SK-N-SH (cell line): ENCODE data around the gene TLL2. TPM values are rescaled to one million over a fixed set of nuclear protein-coding genes. Genes with fewer than 3 reads are reported as not detected.

ENCODE experiments used
- CTCF ChIA-PET: fragments of 300-600, 350-600 bp; formaldehyde crosslinking; extraction: SDS; loops from one replicate; lab custom pipeline; 2021; lab: Yijun Ruan, JAX
- POLR2A ChIA-PET: fragments of 350-600 bp; sonication (Branson Sonifier 250); formaldehyde crosslinking; extraction: SDS; loops from one replicate; lab custom pipeline; 2020; ENCODE audit warnings: antibody characterized with exemption, inconsistent platforms; lab: Yijun Ruan, JAX
- DNase-seq: peaks from one replicate; pipeline ENCODE4 v3.0.0; 2012
- H2AFZ ChIP-seq: fragments of 200-600 bp; sonication (generic); 2 replicates; pipeline ENCODE4 v1.8.1; 2016; ENCODE audit warnings: antibody characterized with exemption, mild to moderate bottlenecking, low read depth
- H3F3A ChIP-seq: fragments of 200-600 bp; sonication (generic); replicated peaks from 2 replicates; pipeline ENCODE3; 2016; ENCODE audit warnings: antibody characterized with exemption, mild to moderate bottlenecking; ENCODE audit not compliant: insufficient read depth
- H3K27ac ChIP-seq, 2 experiments: fragments of 200-500 bp in 1 of 2; fragments of 200-600 bp in 1 of 2; sonication (Bioruptor generic) in 1 of 2; sonication (generic), shearing (Covaris generic) in 1 of 2; 2 replicates each; pipeline versions ENCODE4 v1.5.1 to v1.6.1; 2014 to 2016; ENCODE audit warnings: low read depth in 2 of 2, inconsistent platforms in 1 of 2, low read length in 1 of 2, mild to moderate bottlenecking in 1 of 2, mixed read lengths in 1 of 2
- H3K27me3 ChIP-seq: fragments of 200-600 bp; sonication (generic), shearing (Covaris generic); 2 replicates; pipeline ENCODE4 v1.6.1; 2016; ENCODE audit warnings: mixed run types; ENCODE audit not compliant: insufficient read depth
- H3K36me3 ChIP-seq, 2 experiments: fragments of 200-500 bp in 1 of 2; fragments of 200-600 bp in 1 of 2; sonication (Bioruptor generic) in 1 of 2; sonication (generic) in 1 of 2; replicated peaks in 1 of 2; 2 replicates each; pipeline versions ENCODE3 to v1.5.1; 2014 to 2016; ENCODE audit warnings: low read length in 1 of 2, mild to moderate bottlenecking in 1 of 2; ENCODE audit not compliant: insufficient read depth in 2 of 2, control insufficient read depth in 1 of 2
- H3K4me1 ChIP-seq, 2 experiments: fragments of 200-500 bp in 1 of 2; fragments of 200-600 bp in 1 of 2; sonication (Bioruptor generic) in 1 of 2; sonication (generic), shearing (Covaris generic) in 1 of 2; 2 replicates each; pipeline versions ENCODE4 v1.5.1 to v1.6.1; 2014 to 2016; ENCODE audit warnings: low read depth in 1 of 2, low read length in 1 of 2, mixed run types in 1 of 2; ENCODE audit not compliant: insufficient read depth in 2 of 2, control insufficient read depth in 1 of 2
- H3K4me2 ChIP-seq: fragments of 200-600 bp; sonication (generic), shearing (Covaris generic); 2 replicates; pipeline ENCODE4 v1.6.1; 2017; ENCODE audit warnings: mixed run types
- H3K4me3 ChIP-seq, 2 experiments: fragments of 200-500 bp in 1 of 2; fragments of 200-600 bp in 1 of 2; sonication (Bioruptor generic) in 1 of 2; sonication (generic), shearing (Covaris generic) in 1 of 2; 2 replicates each; pipeline versions ENCODE4 v1.5.1 to v1.8.1; 2014 to 2016; ENCODE audit warnings: low read depth in 2 of 2, inconsistent platforms in 1 of 2, low read length in 1 of 2, mild to moderate bottlenecking in 1 of 2, mixed read lengths in 1 of 2, moderate library complexity in 1 of 2
- H3K79me2 ChIP-seq: fragments of 200-600 bp; sonication (generic); 2 replicates; pipeline ENCODE4 v1.8.1; 2017; ENCODE audit warnings: mild to moderate bottlenecking; ENCODE audit not compliant: insufficient read depth
- H3K9ac ChIP-seq: fragments of 200-600 bp; sonication (generic); 2 replicates; pipeline ENCODE4 v1.6.1; 2017; ENCODE audit warnings: mixed run types
- H3K9me2 ChIP-seq: fragments of 200-600 bp; sonication (generic); 2 replicates; pipeline ENCODE4 v1.6.1; 2017; ENCODE audit warnings: mixed run types
- H3K9me3 ChIP-seq: fragments of 200-600 bp; sonication (generic); 2 replicates; pipeline ENCODE4 v1.6.1; 2017; ENCODE audit warnings: mixed run types, mild to moderate bottlenecking, moderate library complexity
- H4K20me1 ChIP-seq: fragments of 200-600 bp; sonication (generic); 2 replicates; pipeline ENCODE4 v1.6.1; 2017; ENCODE audit warnings: mild to moderate bottlenecking, mixed run types; ENCODE audit not compliant: insufficient read depth
- CHD2 ChIP-seq: fragments of 150-350 bp; IDR thresholded peaks from 2 replicates; pipeline ENCODE4 v1.6.1; 2018; ENCODE audit warnings: low read length; ENCODE audit not compliant: partially characterized antibody
- FOXJ3 ChIP-seq: sonication (generic); formaldehyde crosslinking; IDR thresholded peaks from 2 replicates; pipeline ENCODE4 v1.5.1; 2020; ENCODE audit warnings: mild to moderate bottlenecking, missing genetic modification reagents
- FOXM1 ChIP-seq: IDR thresholded peaks from 2 replicates; pipeline ENCODE4 v1.4.0; 2012; ENCODE audit warnings: low read depth, mild to moderate bottlenecking
- JUND ChIP-seq: IDR thresholded peaks from 2 replicates; pipeline ENCODE4 v1.4.0; 2012
- MEF2A ChIP-seq: IDR thresholded peaks from 2 replicates; pipeline ENCODE4 v1.4.0; 2012; ENCODE audit warnings: low read depth, borderline replicate concordance
- NFIC ChIP-seq: IDR thresholded peaks from 2 replicates; pipeline ENCODE4 v1.4.0; 2012; ENCODE audit warnings: borderline replicate concordance
- NRF1 ChIP-seq: IDR thresholded peaks from 2 replicates; pipeline ENCODE4 v1.6.1; 2012; ENCODE audit warnings: low read depth, mild to moderate bottlenecking, low read length
- RAD21 ChIP-seq: IDR thresholded peaks from 2 replicates; pipeline ENCODE4 v1.6.1; 2012; ENCODE audit warnings: mild to moderate bottlenecking, low read length
- RCOR1 ChIP-seq: fragments of 150-350 bp; IDR thresholded peaks from 2 replicates; pipeline ENCODE4 v1.6.1; 2017; ENCODE audit warnings: antibody characterized with exemption, low read length
- RFX5 ChIP-seq: IDR thresholded peaks from 2 replicates; pipeline ENCODE4 v1.6.1; 2012; ENCODE audit warnings: mild to moderate bottlenecking, improper control_type of control experiment, low read length
- SIN3A ChIP-seq: IDR thresholded peaks from 2 replicates; pipeline ENCODE4 v1.6.1; 2012; ENCODE audit warnings: low read depth, mild to moderate bottlenecking, low read length, moderate library complexity, borderline replicate concordance
- SMC3 ChIP-seq: IDR thresholded peaks from 2 replicates; pipeline ENCODE4 v1.6.1; 2012; ENCODE audit warnings: low read depth, low read length, improper control_type of control experiment
- TCF12 ChIP-seq: IDR thresholded peaks from 2 replicates; pipeline ENCODE4 v1.4.0; 2012
- WGBS: methylation state at CpG from one replicate; pipeline ENCODE4 v1.1.6; 2017; ENCODE audit warnings: low lambda C conversion rate; 5-methylcytosine and 5-hydroxymethylcytosine counted together
- polyA plus RNA-seq, 3 experiments: library from polyadenylated mRNA; depleted of rRNA; stranded (reverse); fragments of >200 nt; gene quantifications; 2 replicates each; pipeline ENCODE4 v1.2.3, GENCODE V29; 2012
- TF ChIP-seq, protein P1 (sequence below): IDR thresholded peaks from 2 replicates; pipeline ENCODE4 v1.4.0; 2012; ENCODE audit warnings: low read depth, borderline replicate concordance
- TF ChIP-seq, protein P2 (sequence below): fragments of 150-350 bp; IDR thresholded peaks from 2 replicates; pipeline ENCODE4 v1.6.1; 2016; ENCODE audit warnings: mild to moderate bottlenecking, low read depth, low read length
- TF ChIP-seq, protein P3 (sequence below): fragments of 200-600 bp; sonication (generic); IDR thresholded peaks from 2 replicates; pipeline ENCODE4 v1.6.1; 2017; ENCODE audit warnings: antibody characterized with exemption, mild to moderate bottlenecking, moderate library complexity

Gene TLL2
- polyA plus RNA-seq, 1 of the 3 experiments (the other 2 are of a cell fraction): 0.36 TPM

DNA sequence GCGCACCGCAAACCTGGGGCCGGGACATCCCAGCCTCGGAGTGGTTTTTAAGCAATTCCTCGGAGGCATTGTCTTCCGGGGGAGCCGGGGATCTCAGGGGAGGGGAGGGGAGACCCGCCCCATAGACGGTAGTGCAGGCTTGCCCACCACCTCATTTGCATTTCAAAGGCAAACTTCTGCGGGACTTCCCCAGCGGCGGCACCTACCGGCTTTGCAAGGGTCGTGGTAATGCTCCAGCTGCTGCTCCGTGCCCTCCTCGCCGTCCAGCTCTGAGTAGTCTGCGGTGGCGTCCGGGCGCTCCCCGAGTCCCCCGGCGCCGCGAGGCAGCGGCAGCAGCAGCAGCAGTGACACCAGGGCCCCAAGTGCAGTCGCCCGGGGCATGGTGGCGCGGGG lies 425 bp downstream of the TLL2 start (continued):
- no peak for TF ChIP-seq TCF12
- no peak for TF ChIP-seq JUND
- TF ChIP-seq FOXJ3 (CRISPR knock-in tag): no peak

DNA sequence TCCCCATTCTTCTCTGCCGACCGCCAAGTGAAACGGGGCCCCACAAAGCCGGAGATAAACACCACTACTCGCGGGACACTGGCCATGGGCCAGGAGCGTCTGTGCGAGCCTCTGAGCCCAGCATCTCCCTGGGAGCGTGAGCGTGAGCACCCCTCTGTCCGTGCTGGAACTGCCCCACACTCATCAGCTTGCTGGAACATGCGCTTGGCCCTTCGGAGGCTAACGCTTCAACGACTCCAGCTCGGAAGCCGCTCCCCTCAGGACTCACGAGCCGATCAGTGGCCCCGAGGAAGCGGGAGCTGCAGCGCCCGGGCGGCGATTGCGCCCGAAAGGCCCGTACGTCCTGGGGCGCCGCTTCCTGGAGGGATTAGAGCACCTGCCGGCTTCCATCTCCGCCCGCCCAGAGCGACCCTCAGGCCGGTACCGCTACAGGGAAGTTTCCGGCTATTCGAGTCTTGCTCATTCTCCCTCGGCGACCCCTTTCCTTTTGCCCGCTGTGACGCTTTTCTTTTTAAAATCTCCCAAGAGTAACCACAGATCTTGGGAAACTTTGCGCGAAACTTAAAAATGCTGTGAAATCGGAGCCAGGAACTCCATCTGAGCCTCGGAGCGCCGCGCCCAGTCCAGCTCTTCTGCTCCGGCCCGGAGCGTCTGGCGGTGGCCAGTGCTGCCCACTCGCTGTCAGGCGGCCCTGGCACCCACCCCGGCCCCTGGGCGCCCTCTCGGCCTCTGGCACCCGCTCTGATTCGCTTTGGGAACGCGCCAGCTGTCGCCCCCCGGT lies 1.0 kb downstream of the TLL2 start:
- Histone ChIP-seq H3K4me1 (peaks cover 11 to 26% of the 10 kb centered on the region in 2 experiments; a peak in 3 of 4 replicates), H3K36me3 (peaks cover 1 to 3% of the 10 kb centered on the region in 2 experiments), H3K4me2 (peak overlapping the region; percentile 100), H3K9ac (0 out of 2 replicates have a peak overlapping the region, but pooled peaks have one; percentile 30), H3K27ac (no peak overlapping the region), H4K20me1 (peaks cover 9% of the 10 kb centered on the region; the same call in 1 of the 2 replicates), H3K79me2 (no peaks in the 10 kb centered on the region), H3K27me3 (no peaks in the 10 kb centered on the region; the same call in 1 of the 2 replicates), H3F3A (peaks cover 27% of the 10 kb centered on the region), H3K4me3 (peak overlapping the region; percentile 52 to 73), H2AFZ (peak overlapping the region; percentile 79; the same call in 1 of the 2 replicates), H3K9me3 (no peaks in the 10 kb centered on the region), H3K9me2 (no peaks in the 10 kb centered on the region)
- peak; percentile 65 for DNase-seq
- WGBS: 15% methylated on average over 24 of the region's 65 CpGs
- ChIA-PET POLR2A (no interaction called here), CTCF (interaction anchor here (0.8 to 9.0 kb wide), 23 partner anchors 10 to 147 kb away, joined by 3 to 159 read pairs (median 7); no protein-coding TSS in a partner anchor)
- TF ChIP-seq CHD2 (no peak), MEF2A (no peak)

DNA sequence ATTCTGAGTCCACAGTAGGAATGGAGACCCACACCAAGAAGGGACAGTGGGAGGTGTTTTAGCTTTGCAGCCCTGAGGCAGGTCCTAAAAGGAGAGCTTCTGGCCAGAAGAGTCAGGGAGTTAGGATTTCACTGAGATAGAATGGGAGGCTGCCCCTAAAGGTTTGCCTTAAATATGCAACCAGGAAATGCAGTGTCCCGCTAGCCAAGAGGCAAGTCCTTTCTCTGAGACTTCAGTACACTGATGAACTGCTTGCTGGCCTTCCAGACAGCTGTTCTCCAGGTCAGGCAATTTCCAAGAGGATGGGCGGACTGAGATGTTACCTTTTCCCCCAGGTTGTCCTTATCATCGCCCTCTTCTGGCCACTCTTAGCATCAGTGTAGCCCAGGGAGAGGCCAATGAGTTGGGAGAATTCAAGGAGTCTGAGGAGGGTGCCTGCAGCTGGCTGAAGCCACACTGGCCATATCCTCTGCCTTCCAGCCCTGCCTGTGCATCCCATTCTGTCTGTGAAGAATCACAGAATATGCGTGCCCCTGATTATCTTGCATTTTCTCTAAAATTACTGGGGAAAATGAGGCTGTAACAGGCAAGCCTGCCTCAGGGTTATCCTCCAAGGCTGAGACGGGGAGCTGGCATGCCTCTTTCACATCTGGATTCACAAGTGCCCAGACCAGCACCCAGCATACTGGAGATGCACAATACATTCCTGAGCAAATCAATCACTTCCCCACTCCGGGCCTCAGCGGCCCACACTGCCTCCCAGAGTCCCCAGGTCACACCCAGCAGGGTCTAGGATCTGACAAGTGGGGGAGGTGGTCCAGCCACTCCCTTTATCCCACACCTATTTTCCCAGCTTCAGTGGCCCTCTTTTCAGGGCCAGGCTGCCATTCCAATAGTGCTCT lies 2.4 kb downstream of the TLL2 start:
- peaks cover 11 to 26% of the 10 kb centered on the region in 2 experiments; a peak in 3 of 4 replicates for H3K4me1 ChIP-seq
- H3K79me2 ChIP-seq: no peaks in the 10 kb centered on the region
- DNase-seq: peak; percentile 72
- H3K27ac ChIP-seq: no peak overlapping the region
- H4K20me1 ChIP-seq: peaks cover 9% of the 10 kb centered on the region; the same call in 1 of the 2 replicates
- H3K9me2 ChIP-seq: no peaks in the 10 kb centered on the region
- peaks cover 23% of the 10 kb centered on the region for H3F3A ChIP-seq
- H3K4me3 ChIP-seq: no peak overlapping the region; a peak in 1 of 4 replicates
- ChIA-PET CTCF (interaction anchor here (0.6 to 9.0 kb wide), 43 partner anchors 9 to 607 kb away, joined by 3 to 159 read pairs (median 4); partner anchors contain the start of gene TM9SF3), POLR2A (no interaction called here)
- WGBS: 55% methylated on average over 5 of the region's 7 CpGs
- H3K36me3 ChIP-seq: no peaks in the 10 kb centered on the region
- H3K27me3 ChIP-seq: no peaks in the 10 kb centered on the region; the same call in 1 of the 2 replicates
- H3K9ac ChIP-seq: no peak overlapping the region
- no peak overlapping the region for H3K4me2 ChIP-seq
- H2AFZ ChIP-seq: no peak overlapping the region
- peak; percentile 72 for TF ChIP-seq SMC3
- TF ChIP-seq SIN3A: no peak
- TF ChIP-seq RAD21: peak; percentile 60
- no peak for TF ChIP-seq NRF1
- TF ChIP-seq, protein P1, sequence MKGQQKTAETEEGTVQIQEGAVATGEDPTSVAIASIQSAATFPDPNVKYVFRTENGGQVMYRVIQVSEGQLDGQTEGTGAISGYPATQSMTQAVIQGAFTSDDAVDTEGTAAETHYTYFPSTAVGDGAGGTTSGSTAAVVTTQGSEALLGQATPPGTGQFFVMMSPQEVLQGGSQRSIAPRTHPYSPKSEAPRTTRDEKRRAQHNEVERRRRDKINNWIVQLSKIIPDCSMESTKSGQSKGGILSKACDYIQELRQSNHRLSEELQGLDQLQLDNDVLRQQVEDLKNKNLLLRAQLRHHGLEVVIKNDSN: no peak
- no peak for TF ChIP-seq RFX5
- no peak for TF ChIP-seq RCOR1
- TF ChIP-seq NFIC: no peak
- TF ChIP-seq MEF2A: no peak
- TF ChIP-seq, protein P2, sequence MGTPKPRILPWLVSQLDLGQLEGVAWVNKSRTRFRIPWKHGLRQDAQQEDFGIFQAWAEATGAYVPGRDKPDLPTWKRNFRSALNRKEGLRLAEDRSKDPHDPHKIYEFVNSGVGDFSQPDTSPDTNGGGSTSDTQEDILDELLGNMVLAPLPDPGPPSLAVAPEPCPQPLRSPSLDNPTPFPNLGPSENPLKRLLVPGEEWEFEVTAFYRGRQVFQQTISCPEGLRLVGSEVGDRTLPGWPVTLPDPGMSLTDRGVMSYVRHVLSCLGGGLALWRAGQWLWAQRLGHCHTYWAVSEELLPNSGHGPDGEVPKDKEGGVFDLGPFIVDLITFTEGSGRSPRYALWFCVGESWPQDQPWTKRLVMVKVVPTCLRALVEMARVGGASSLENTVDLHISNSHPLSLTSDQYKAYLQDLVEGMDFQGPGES: no peak
- no peak for TF ChIP-seq TCF12
- no peak for TF ChIP-seq FOXM1
- TF ChIP-seq, protein P3, sequence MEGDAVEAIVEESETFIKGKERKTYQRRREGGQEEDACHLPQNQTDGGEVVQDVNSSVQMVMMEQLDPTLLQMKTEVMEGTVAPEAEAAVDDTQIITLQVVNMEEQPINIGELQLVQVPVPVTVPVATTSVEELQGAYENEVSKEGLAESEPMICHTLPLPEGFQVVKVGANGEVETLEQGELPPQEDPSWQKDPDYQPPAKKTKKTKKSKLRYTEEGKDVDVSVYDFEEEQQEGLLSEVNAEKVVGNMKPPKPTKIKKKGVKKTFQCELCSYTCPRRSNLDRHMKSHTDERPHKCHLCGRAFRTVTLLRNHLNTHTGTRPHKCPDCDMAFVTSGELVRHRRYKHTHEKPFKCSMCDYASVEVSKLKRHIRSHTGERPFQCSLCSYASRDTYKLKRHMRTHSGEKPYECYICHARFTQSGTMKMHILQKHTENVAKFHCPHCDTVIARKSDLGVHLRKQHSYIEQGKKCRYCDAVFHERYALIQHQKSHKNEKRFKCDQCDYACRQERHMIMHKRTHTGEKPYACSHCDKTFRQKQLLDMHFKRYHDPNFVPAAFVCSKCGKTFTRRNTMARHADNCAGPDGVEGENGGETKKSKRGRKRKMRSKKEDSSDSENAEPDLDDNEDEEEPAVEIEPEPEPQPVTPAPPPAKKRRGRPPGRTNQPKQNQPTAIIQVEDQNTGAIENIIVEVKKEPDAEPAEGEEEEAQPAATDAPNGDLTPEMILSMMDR: peak; percentile 65
- no peaks in the 10 kb centered on the region for H3K9me3 ChIP-seq
